ENCODE measurements around the gene PNPLA5.

Gene PNPLA5

DNA sequence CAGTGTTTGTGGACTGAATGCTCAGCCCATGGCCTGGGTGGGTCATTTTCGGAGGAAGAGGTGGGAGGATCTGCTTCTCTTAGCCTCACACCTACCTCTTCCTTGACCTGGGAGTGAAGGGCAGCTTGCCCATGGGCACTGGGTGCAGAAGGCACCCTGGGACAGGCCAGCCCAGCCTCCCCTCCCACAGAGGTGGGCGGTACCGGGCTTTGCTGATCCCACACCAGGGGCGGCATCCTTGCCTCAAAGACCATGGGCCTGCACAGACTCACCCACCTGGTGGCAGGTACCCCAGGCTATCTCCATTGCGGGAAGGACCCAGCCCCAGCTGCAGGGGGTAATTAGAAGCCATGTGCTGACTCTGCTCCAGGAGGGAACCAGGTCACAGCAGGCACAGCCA lies 1.5 kb upstream of the PNPLA5 start:
- no peak for TF ChIP-seq TCF4 (CRISPR knock-in tag; IDR thresholded peaks at IDR 0.05; ENCODE audit: borderline replicate concordance)
- TF ChIP-seq, protein P1, sequence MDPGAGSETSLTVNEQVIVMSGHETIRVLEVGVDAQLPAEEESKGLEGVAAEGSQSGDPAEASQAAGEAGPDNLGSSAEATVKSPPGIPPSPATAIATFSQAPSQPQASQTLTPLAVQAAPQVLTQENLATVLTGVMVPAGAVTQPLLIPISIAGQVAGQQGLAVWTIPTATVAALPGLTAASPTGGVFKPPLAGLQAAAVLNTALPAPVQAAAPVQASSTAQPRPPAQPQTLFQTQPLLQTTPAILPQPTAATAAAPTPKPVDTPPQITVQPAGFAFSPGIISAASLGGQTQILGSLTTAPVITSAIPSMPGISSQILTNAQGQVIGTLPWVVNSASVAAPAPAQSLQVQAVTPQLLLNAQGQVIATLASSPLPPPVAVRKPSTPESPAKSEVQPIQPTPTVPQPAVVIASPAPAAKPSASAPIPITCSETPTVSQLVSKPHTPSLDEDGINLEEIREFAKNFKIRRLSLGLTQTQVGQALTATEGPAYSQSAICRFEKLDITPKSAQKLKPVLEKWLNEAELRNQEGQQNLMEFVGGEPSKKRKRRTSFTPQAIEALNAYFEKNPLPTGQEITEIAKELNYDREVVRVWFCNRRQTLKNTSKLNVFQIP (CRISPR knock-in tag; IDR thresholded peaks at IDR 0.05; ENCODE audit: borderline replicate concordance, low read depth), result no peak
- no peak for ATAC-seq

DNA sequence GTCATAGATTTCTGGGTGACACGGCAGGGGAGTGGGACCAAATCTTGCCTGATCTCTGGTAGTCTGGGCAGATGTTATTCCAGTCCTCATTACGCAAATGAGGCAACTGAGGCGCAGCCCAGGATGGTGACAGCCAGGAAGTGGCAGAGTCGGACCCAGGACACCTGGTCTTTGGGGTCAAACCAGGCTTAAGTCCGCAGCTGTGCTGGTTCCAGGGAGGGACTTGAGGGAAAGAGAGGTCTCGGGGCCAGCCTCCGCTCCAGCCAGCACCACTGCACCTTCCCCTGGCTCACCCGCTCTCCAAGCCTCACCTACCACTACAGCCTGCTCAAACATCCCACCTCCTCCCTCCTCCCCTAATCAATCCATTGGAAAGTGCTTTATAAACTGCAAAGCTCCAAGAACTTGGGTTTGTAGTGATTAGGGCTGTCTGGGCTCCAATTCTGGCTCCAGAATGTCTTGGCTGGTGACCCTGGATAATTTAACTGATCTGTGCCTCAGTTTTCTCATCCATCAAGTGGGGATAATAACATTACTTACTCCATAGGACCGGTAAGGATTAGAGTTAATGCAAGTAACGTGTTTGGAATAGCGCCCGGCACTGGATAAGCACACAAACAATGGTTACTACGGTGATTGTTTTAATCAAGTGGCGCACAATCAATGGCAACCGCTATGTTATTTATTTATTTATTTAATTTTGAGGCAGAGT lies 526 bp upstream of the PNPLA5 start:
- ATAC-seq, result no peak
- no peak for TF ChIP-seq ZC3H10 (CRISPR knock-in tag; IDR thresholded peaks at IDR 0.05)
- TF ChIP-seq, protein P2, sequence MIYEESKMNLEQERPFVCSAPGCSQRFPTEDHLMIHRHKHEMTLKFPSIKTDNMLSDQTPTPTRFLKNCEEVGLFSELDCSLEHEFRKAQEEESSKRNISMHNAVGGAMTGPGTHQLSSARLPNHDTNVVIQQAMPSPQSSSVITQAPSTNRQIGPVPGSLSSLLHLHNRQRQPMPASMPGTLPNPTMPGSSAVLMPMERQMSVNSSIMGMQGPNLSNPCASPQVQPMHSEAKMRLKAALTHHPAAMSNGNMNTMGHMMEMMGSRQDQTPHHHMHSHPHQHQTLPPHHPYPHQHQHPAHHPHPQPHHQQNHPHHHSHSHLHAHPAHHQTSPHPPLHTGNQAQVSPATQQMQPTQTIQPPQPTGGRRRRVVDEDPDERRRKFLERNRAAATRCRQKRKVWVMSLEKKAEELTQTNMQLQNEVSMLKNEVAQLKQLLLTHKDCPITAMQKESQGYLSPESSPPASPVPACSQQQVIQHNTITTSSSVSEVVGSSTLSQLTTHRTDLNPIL (CRISPR knock-in tag; IDR thresholded peaks at IDR 0.05; ENCODE audit: low read depth), result no peak
- TF ChIP-seq, protein P1 (CRISPR knock-in tag; IDR thresholded peaks at IDR 0.05; ENCODE audit: borderline replicate concordance, low read depth), result no peak
- no peak for TF ChIP-seq ZNF565 (CRISPR knock-in tag; conservative IDR thresholded peaks at IDR 0.05; ENCODE audit: low read depth)
- TF ChIP-seq TOX (CRISPR knock-in tag; IDR thresholded peaks at IDR 0.05; ENCODE audit: borderline replicate concordance), result no peak
- TF ChIP-seq, protein P3, sequence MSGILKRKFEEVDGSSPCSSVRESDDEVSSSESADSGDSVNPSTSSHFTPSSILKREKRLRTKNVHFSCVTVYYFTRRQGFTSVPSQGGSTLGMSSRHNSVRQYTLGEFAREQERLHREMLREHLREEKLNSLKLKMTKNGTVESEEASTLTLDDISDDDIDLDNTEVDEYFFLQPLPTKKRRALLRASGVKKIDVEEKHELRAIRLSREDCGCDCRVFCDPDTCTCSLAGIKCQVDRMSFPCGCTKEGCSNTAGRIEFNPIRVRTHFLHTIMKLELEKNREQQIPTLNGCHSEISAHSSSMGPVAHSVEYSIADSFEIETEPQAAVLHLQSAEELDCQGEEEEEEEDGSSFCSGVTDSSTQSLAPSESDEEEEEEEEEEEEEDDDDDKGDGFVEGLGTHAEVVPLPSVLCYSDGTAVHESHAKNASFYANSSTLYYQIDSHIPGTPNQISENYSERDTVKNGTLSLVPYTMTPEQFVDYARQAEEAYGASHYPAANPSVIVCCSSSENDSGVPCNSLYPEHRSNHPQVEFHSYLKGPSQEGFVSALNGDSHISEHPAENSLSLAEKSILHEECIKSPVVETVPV (CRISPR knock-in tag; IDR thresholded peaks at IDR 0.05), result no peak
- no peak for TF ChIP-seq GLIS3 (CRISPR knock-in tag; IDR thresholded peaks at IDR 0.05)
- TF ChIP-seq ZNF8 (CRISPR knock-in tag; IDR thresholded peaks at IDR 0.05), result no peak
- TF ChIP-seq ZNF70 (CRISPR knock-in tag; IDR thresholded peaks at IDR 0.05), result no peak
- no peak for TF ChIP-seq CSDC2 (CRISPR knock-in tag; IDR thresholded peaks at IDR 0.05)
- TF ChIP-seq OSR1 (CRISPR knock-in tag; IDR thresholded peaks at IDR 0.05), result no peak
- TF ChIP-seq, protein P4, sequence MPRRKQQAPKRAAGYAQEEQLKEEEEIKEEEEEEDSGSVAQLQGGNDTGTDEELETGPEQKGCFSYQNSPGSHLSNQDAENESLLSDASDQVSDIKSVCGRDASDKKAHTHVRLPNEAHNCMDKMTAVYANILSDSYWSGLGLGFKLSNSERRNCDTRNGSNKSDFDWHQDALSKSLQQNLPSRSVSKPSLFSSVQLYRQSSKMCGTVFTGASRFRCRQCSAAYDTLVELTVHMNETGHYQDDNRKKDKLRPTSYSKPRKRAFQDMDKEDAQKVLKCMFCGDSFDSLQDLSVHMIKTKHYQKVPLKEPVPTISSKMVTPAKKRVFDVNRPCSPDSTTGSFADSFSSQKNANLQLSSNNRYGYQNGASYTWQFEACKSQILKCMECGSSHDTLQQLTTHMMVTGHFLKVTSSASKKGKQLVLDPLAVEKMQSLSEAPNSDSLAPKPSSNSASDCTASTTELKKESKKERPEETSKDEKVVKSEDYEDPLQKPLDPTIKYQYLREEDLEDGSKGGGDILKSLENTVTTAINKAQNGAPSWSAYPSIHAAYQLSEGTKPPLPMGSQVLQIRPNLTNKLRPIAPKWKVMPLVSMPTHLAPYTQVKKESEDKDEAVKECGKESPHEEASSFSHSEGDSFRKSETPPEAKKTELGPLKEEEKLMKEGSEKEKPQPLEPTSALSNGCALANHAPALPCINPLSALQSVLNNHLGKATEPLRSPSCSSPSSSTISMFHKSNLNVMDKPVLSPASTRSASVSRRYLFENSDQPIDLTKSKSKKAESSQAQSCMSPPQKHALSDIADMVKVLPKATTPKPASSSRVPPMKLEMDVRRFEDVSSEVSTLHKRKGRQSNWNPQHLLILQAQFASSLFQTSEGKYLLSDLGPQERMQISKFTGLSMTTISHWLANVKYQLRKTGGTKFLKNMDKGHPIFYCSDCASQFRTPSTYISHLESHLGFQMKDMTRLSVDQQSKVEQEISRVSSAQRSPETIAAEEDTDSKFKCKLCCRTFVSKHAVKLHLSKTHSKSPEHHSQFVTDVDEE (CRISPR knock-in tag; IDR thresholded peaks at IDR 0.05), result no peak
- TF ChIP-seq, protein P5, sequence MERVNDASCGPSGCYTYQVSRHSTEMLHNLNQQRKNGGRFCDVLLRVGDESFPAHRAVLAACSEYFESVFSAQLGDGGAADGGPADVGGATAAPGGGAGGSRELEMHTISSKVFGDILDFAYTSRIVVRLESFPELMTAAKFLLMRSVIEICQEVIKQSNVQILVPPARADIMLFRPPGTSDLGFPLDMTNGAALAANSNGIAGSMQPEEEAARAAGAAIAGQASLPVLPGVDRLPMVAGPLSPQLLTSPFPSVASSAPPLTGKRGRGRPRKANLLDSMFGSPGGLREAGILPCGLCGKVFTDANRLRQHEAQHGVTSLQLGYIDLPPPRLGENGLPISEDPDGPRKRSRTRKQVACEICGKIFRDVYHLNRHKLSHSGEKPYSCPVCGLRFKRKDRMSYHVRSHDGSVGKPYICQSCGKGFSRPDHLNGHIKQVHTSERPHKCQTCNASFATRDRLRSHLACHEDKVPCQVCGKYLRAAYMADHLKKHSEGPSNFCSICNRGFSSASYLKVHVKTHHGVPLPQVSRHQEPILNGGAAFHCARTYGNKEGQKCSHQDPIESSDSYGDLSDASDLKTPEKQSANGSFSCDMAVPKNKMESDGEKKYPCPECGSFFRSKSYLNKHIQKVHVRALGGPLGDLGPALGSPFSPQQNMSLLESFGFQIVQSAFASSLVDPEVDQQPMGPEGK (CRISPR knock-in tag; IDR thresholded peaks at IDR 0.05; ENCODE audit: borderline replicate concordance), result no peak

DNA sequence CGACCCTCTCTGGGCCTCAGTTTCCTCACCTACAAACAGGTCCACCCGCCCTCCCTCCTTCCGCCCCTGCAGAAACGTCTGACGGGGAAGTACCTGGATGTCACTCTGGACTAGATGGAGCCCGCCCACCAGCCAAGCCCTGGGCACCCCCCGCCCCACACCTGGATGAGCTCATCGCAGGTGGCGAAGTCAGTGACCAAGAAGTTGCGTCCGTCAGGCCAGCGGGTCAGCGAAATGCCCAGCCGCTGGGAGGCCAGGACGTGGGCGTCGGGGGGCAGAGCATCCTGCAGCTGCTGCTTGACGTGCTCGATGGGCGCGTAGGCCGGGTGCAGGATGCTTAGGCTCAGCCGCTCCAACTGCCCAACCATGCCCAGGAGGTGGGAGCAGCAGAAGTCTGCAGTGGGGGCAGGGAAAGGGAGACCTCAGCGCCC lies 897 bp downstream of the PNPLA5 start:
- ATAC-seq, result no peak
- TF ChIP-seq CSDC2 (CRISPR knock-in tag; IDR thresholded peaks at IDR 0.05) (no peak), ESRRG (CRISPR knock-in tag; IDR thresholded peaks at IDR 0.05) (no peak), PPARA (CRISPR knock-in tag; IDR thresholded peaks at IDR 0.05; ENCODE audit: borderline replicate concordance) (no peak), GLIS3 (CRISPR knock-in tag; IDR thresholded peaks at IDR 0.05) (no peak), ZC3H10 (CRISPR knock-in tag; IDR thresholded peaks at IDR 0.05) (no peak), ZFP30 (CRISPR knock-in tag; IDR thresholded peaks at IDR 0.05) (no peak), ZNF8 (CRISPR knock-in tag; IDR thresholded peaks at IDR 0.05) (no peak), ZNF565 (CRISPR knock-in tag; conservative IDR thresholded peaks at IDR 0.05; ENCODE audit: low read depth) (no peak), TOX (CRISPR knock-in tag; IDR thresholded peaks at IDR 0.05; ENCODE audit: borderline replicate concordance) (no peak)
- TF ChIP-seq, protein P4 (CRISPR knock-in tag; IDR thresholded peaks at IDR 0.05), result no peak
- TF ChIP-seq, protein P5 (CRISPR knock-in tag; IDR thresholded peaks at IDR 0.05; ENCODE audit: borderline replicate concordance), result no peak
- TF ChIP-seq, protein P2 (CRISPR knock-in tag; IDR thresholded peaks at IDR 0.05; ENCODE audit: low read depth), result no peak

Measured in SK-N-SH treated with all-trans-retinoic acid at 6 μM for 48 hours (cell line).